GM12872 (cell line): ENCODE results near the gene NDOR1.

Source experiments
- CTCF ChIP-seq: IDR thresholded peaks from 3 replicates; pipeline ENCODE4 v1.5.1; 2011; ENCODE audit warnings: low read depth, mild to moderate bottlenecking, low read length, moderate library complexity; ENCODE audit not compliant: insufficient read depth

The NDOR1 gene

GRCh38 chr9:137188490-137189296, 16.8 kb upstream of the NDOR1 start, which contains the start of the genes ANAPC2 and SSNA1:
TSS of gene ANAPC2 (minus strand) at chr9:137188560. CDS start at chr9:137188532, 28 bp downstream.
TSS of gene SSNA1 (plus strand) at chr9:137188676. CDS start at chr9:137188727, 51 bp downstream.
- TF ChIP-seq CTCF = peak; percentile 56

- no peak for TF ChIP-seq CTCF
Measured at GRCh38 chr9:137189297-137190295, 15.9 kb upstream of the NDOR1 start.

- TF ChIP-seq CTCF = no peak
Measured at GRCh38 chr9:137190315-137190856, 15.1 kb upstream of the NDOR1 start.

- no peak for TF ChIP-seq CTCF
Measured at GRCh38 chr9:137191245-137191644, 14.3 kb upstream of the NDOR1 start.

GRCh38 chr9:137191691-137192447, 13.6 kb upstream of the NDOR1 start:
- TF ChIP-seq CTCF = no peak

GRCh38 chr9:137192448-137192780, 13.1 kb upstream of the NDOR1 start:
- no peak for TF ChIP-seq CTCF
